D721Med (cell line): ENCODE results near the gene GBF1.
A peak's percentile ranks its signal among the peaks of the same experiment; 100 is the strongest.

Experiments used
- DNase-seq: peaks from one replicate; pipeline ENCODE4 v3.0.0; 2011; ENCODE audit warnings: low spot score; ENCODE audit not compliant: insufficient read length
- FAIRE-seq: peaks from 2 replicates; lab custom pipeline; 2011; peaks lifted over from hg19 to GRCh38; lab: Jason Lieb, UNC
- TF ChIP-seq, protein P1 (sequence below): IDR thresholded peaks from 2 replicates; pipeline ENCODE4 v1.5.1; 2012; ENCODE audit warnings: mild to moderate bottlenecking, control low read depth; ENCODE audit not compliant: insufficient read depth; ENCODE audit errors: missing control alignments

The GBF1 gene

DNA sequence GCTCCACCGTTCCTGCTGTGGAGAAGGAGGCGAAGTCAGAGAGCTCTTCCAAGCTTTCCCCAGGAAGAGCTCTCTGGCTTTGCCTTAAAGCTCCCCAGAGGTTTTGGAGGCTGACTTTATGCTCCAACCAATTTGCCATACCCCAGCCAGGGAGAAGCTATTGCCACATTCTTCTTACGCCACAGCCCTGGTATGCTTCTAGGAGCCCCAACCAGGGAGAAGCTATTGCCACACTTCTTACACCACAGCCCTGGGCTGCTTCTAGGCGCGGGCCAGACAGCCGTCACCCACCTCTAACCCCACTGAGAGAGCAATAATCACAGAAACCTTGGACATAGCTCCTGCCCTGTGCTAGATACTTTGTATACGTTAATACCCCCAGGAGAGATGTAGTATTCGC lies 18.3 kb upstream of the GBF1 start:
- FAIRE-seq = no peak
- no peak for DNase-seq
- TF ChIP-seq, protein P1, sequence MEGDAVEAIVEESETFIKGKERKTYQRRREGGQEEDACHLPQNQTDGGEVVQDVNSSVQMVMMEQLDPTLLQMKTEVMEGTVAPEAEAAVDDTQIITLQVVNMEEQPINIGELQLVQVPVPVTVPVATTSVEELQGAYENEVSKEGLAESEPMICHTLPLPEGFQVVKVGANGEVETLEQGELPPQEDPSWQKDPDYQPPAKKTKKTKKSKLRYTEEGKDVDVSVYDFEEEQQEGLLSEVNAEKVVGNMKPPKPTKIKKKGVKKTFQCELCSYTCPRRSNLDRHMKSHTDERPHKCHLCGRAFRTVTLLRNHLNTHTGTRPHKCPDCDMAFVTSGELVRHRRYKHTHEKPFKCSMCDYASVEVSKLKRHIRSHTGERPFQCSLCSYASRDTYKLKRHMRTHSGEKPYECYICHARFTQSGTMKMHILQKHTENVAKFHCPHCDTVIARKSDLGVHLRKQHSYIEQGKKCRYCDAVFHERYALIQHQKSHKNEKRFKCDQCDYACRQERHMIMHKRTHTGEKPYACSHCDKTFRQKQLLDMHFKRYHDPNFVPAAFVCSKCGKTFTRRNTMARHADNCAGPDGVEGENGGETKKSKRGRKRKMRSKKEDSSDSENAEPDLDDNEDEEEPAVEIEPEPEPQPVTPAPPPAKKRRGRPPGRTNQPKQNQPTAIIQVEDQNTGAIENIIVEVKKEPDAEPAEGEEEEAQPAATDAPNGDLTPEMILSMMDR = no peak

DNA sequence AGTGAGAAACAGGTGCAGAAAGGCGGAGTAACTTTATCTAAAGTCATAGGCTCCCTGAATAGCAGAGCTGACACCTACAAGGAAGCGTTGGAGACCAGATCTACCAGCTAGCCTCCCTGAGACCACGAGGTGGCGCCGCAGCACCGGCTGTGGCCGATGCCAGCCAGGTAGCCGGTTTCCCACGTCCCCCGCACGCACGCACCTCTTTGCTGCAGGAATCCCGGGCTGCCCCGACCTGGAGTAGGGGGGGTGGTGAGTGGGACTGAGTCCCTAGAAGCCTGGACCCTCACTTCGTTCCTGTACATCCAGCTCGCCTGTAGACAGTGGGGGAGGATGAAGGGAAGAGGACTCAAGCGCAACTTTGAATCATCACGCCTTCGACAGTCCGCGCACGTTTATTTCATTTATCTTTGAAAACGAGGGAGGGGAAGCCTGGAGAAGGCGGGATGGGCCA lies 15.5 kb upstream of the GBF1 start:
- DNase-seq (peak; percentile 76), FAIRE-seq (no peak)
- TF ChIP-seq, protein P1 = peak; percentile 91

DNA sequence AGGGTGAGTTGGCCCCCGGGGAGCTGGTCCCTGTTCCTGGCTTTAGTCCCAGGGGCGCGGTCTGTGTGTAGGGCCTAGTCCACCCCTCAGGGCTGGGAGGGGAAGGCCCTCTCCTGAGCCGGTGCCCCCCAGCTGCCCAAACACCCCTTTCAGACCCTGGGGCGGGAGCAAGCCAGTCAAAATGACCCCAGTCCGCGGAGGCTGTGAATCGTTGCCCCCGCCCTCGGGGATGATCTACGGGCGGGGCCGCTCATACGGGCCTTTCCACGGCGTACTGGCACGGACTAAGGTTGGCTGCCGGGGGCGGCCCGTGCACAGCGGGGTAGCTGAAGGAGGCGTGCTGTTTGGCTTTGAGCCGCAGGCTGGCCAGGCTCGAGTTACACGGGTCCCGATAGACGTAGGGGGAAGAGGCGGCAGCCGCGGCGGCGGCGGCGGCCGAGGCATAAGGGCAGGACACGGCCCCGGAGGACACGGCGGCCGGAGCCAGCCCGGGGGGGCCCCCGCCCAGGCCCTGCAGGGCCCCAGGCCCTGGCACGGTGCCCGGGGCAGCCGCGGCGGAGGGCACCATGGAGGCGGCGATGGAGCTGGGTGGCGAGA lies 15.0 kb upstream of the GBF1 start:
- DNase-seq (no peak), FAIRE-seq (no peak)
- TF ChIP-seq, protein P1 = no peak

DNA sequence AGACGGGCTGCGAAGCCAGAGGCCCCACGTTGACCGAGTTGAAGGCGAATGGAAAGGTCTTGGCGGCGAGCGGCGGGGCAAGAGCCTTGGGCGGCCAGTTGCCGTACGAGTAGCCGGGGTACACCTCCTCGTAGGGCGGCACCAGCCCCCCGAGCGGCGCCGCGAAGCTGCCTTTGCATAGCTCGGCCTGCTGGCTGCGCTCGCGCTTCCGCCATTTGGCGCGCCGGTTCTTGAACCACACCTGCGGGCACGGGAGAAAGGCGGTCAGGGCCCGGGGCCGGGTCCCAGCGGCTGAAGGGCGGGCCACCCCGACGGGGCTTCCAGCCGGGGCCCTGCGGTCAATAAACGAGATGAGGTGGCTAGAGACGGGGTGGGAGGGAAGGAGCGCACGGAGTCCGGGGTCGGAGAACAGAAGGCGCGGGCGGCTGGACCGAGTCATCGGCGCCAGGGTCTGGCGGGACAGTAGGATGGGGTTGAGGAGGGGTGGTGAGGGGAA lies 14.4 kb upstream of the GBF1 start:
- DNase-seq (peak; percentile 50), FAIRE-seq (no peak)
- TF ChIP-seq, protein P1 = peak; percentile 35

DNA sequence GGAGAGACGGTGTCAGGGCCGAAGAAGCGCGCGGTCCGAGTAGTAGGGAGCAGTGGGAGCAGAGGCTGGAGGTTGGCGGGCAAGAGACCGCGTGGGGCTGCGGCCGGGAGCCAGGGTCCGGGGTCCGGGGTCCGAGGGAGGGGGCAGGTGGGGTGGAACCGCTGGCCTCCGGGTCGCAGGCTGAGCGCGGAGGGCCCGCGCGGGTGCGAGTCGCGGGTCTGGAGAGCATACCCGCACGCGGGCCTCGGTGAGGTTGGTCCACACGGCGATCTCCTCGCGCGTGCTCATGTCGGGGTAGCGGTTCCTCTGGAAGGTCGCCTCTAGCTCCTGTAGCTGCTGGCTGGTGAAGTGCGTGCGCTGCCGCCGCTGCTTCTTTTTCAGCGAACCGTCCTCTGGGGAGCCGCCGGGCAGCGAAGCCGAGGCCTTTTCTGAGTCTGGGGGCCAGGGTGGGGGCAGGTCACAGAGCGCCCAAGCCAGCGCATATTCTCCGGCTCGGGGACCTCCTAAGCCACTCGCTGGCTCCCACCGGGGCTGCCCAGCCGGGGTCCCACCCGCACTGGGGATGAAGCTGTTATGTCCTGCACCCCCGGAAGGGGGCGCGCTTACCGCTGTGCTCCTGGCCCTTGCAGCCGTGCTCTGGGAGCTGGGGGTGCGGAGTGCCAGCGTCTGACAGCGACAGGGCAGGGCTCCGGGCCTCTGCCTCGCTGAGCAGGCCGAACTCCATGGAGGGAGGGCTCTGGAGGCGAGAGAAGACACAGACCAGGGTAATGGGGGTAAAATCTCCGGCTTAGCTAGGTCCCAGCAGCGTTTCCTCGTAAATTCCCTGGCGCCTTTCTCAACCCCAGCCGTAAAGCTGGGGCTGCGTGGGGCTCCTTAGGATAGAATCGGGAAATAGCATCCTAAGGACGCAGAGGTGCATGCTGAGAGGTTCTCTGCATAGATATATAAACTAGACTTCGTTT lies 13.7 kb upstream of the GBF1 start:
- TF ChIP-seq, protein P1 = peak; percentile 67
- peak; percentile 68 for DNase-seq
- no peak for FAIRE-seq

DNA sequence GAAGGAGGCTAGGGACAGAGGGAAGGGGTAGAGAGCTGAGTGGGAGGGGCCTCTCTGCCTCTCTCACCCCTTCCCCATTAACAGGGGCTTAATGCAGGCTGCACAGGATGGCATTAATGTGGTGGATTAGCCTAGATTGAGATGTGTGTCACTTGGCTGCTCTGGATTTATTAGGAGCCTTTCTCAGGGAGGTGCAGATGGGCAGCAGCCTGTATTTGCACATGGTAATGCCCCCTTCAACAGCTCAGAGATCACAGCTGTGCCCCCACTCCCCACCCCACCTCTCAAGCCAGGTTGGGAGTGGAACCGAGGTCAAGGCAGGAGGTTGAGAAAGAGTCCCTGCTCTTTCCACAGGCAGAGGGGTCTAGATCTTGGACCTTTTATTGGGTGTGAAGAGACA lies 11.3 kb upstream of the GBF1 start:
- TF ChIP-seq, protein P1 = no peak
- FAIRE-seq = no peak
- DNase-seq = peak; percentile 54
